ENCODE results near the gene CFAP61. TPM values are rescaled to one million over a fixed set of nuclear protein-coding genes. Genes with fewer than 3 reads are reported as not detected.

Gene CFAP61
- total and polyA plus RNA-seq, 9 of the 15 experiments (the other 6 are each of a cell fraction or from before 2014, with no cell fraction given): 0.11 TPM; not detected in 8

DNA sequence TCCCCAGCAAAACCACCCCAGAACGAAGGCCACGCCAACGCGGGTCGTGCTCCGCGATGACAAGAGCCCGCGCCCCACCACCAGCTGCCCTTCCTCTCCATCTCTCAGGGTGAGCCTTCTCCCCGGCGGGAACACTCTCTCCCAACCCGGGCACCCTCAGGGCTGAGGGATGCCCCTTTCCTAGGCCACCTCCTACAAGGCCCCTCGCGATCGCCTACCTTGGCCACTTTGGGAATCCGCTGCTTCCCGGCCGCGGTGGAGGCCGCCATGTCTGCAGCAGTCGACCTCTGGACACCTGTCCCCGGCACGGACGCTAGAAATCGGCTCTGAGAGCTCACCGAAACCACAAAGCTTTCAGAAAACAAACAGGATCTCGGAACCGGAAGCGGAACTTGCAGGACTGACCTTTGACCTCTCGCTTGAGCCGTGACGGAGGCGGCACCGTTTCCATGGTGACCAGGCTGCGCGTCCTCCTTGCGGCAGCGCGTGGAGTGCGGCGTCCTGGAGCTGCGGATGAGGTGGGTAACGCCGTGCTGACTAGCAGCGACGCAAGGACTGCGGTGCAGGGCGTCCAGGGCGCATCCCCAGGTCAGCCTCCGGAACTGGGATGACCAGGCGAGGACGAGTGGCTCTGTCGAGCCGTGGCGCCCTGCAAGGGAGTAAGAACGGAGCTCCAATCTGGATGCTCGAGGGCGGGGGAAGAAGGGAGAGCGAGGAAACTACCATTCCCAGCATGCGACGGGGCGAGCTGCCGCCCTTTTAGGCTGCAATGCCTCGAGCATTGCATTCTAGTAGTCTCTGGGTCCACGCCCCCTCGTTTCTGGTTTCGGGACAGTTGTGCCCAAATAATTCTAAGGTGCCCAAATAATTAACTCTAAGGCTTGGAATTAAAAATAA lies at the start of gene CFAP61, which contains the start of gene CRNKL1 (continued):
- TF ChIP-seq, protein P1, sequence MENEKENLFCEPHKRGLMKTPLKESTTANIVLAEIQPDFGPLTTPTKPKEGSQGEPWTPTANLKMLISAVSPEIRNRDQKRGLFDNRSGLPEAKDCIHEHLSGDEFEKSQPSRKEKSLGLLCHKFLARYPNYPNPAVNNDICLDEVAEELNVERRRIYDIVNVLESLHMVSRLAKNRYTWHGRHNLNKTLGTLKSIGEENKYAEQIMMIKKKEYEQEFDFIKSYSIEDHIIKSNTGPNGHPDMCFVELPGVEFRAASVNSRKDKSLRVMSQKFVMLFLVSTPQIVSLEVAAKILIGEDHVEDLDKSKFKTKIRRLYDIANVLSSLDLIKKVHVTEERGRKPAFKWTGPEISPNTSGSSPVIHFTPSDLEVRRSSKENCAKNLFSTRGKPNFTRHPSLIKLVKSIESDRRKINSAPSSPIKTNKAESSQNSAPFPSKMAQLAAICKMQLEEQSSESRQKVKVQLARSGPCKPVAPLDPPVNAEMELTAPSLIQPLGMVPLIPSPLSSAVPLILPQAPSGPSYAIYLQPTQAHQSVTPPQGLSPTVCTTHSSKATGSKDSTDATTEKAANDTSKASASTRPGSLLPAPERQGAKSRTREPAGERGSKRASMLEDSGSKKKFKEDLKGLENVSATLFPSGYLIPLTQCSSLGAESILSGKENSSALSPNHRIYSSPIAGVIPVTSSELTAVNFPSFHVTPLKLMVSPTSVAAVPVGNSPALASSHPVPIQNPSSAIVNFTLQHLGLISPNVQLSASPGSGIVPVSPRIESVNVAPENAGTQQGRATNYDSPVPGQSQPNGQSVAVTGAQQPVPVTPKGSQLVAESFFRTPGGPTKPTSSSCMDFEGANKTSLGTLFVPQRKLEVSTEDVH (IDR thresholded peaks at IDR 0.05; ENCODE audit: low read depth, partially characterized antibody): peak; percentile 54
- TF ChIP-seq DPF2 (IDR thresholded peaks at IDR 0.05): no peak
- TF ChIP-seq, protein P2, sequence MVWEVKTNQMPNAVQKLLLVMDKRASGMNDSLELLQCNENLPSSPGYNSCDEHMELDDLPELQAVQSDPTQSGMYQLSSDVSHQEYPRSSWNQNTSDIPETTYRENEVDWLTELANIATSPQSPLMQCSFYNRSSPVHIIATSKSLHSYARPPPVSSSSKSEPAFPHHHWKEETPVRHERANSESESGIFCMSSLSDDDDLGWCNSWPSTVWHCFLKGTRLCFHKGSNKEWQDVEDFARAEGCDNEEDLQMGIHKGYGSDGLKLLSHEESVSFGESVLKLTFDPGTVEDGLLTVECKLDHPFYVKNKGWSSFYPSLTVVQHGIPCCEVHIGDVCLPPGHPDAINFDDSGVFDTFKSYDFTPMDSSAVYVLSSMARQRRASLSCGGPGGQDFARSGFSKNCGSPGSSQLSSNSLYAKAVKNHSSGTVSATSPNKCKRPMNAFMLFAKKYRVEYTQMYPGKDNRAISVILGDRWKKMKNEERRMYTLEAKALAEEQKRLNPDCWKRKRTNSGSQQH (CRISPR knock-in tag; IDR thresholded peaks at IDR 0.05): no peak
- 0 out of 4 replicates have a peak, but pooled peaks of 1 of the 2 experiments have one; percentile 13 for TF ChIP-seq RCOR1 (IDR thresholded peaks at IDR 0.05; ENCODE audit: borderline replicate concordance in 1 of 2, low read depth in 2 of 2, low read length in 2 of 2)
- TF ChIP-seq GATAD2A (IDR thresholded peaks at IDR 0.05): no peak
- no peak for TF ChIP-seq ZC3H11A (IDR thresholded peaks at IDR 0.05; ENCODE audit: low read depth, low read length)
- peak; percentile 57; the same call in 1 of the 2 replicates for TF ChIP-seq BMI1 (IDR thresholded peaks at IDR 0.05; ENCODE audit: low read length)
- peak; percentile 52; the same call in 1 of the 2 replicates for TF ChIP-seq ELF2 (CRISPR knock-in tag; IDR thresholded peaks at IDR 0.05)
- no peak for TF ChIP-seq TAF9B (IDR thresholded peaks at IDR 0.05; ENCODE audit: partially characterized antibody)
- TF ChIP-seq KLF10 (CRISPR knock-in tag; IDR thresholded peaks at IDR 0.05): no peak
- TF ChIP-seq, protein P3, sequence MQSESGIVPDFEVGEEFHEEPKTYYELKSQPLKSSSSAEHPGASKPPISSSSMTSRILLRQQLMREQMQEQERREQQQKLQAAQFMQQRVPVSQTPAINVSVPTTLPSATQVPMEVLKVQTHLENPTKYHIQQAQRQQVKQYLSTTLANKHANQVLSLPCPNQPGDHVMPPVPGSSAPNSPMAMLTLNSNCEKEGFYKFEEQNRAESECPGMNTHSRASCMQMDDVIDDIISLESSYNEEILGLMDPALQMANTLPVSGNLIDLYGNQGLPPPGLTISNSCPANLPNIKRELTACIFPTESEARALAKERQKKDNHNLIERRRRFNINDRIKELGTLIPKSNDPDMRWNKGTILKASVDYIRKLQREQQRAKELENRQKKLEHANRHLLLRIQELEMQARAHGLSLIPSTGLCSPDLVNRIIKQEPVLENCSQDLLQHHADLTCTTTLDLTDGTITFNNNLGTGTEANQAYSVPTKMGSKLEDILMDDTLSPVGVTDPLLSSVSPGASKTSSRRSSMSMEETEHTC (IDR thresholded peaks at IDR 0.05): no peak
- TF ChIP-seq, protein P4, sequence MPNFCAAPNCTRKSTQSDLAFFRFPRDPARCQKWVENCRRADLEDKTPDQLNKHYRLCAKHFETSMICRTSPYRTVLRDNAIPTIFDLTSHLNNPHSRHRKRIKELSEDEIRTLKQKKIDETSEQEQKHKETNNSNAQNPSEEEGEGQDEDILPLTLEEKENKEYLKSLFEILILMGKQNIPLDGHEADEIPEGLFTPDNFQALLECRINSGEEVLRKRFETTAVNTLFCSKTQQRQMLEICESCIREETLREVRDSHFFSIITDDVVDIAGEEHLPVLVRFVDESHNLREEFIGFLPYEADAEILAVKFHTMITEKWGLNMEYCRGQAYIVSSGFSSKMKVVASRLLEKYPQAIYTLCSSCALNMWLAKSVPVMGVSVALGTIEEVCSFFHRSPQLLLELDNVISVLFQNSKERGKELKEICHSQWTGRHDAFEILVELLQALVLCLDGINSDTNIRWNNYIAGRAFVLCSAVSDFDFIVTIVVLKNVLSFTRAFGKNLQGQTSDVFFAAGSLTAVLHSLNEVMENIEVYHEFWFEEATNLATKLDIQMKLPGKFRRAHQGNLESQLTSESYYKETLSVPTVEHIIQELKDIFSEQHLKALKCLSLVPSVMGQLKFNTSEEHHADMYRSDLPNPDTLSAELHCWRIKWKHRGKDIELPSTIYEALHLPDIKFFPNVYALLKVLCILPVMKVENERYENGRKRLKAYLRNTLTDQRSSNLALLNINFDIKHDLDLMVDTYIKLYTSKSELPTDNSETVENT (CRISPR knock-in tag; IDR thresholded peaks at IDR 0.05): no peak
- TF ChIP-seq, protein P5, sequence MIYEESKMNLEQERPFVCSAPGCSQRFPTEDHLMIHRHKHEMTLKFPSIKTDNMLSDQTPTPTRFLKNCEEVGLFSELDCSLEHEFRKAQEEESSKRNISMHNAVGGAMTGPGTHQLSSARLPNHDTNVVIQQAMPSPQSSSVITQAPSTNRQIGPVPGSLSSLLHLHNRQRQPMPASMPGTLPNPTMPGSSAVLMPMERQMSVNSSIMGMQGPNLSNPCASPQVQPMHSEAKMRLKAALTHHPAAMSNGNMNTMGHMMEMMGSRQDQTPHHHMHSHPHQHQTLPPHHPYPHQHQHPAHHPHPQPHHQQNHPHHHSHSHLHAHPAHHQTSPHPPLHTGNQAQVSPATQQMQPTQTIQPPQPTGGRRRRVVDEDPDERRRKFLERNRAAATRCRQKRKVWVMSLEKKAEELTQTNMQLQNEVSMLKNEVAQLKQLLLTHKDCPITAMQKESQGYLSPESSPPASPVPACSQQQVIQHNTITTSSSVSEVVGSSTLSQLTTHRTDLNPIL (CRISPR knock-in tag; IDR thresholded peaks at IDR 0.05): no peak
- TF ChIP-seq, protein P6, sequence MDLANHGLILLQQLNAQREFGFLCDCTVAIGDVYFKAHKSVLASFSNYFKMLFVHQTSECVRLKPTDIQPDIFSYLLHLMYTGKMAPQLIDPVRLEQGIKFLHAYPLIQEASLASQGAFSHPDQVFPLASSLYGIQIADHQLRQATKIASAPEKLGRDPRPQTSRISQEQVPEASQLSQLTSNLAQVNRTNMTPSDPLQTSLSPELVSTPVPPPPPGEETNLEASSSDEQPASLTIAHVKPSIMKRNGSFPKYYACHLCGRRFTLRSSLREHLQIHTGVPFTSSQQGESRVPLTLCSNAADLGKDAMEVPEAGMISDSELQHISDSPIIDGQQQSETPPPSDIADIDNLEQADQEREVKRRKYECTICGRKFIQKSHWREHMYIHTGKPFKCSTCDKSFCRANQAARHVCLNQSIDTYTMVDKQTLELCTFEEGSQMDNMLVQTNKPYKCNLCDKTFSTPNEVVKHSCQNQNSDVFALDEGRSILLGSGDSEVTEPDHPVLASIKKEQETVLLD (IDR thresholded peaks at IDR 0.05): peak; percentile 68; the same call in 1 of the 2 replicates
- no peak for TF ChIP-seq ILF3 (IDR thresholded peaks at IDR 0.05; ENCODE audit: borderline replicate concordance)
- TF ChIP-seq POLR2AphosphoS5 (IDR thresholded peaks at IDR 0.05; ENCODE audit: control insufficient read depth, insufficient read depth, low read depth, low read length): peak; percentile 53; the same call in 1 of the 2 replicates
